SK-N-SH treated with all-trans-retinoic acid at 6 μM for 48 hours (cell line): Measurements from ENCODE around the gene USP54.

Experiments
- ATAC-seq: fragments of 200-7000 bp; cut with Tn5 transposase; 3 replicates; pipeline ENCODE4 v1.9.1; 2020; ENCODE audit warnings: mild to moderate bottlenecking, moderate library complexity
- ARNTL ChIP-seq: fragments of 450-650 bp; formaldehyde crosslinking; IDR thresholded peaks from 2 replicates; pipeline ENCODE4 v1.5.0; 2020; ENCODE audit warnings: low read depth, mild to moderate bottlenecking, moderate library complexity, borderline replicate concordance
- BACH2 ChIP-seq: fragments of 250-450 bp; sonication (Bioruptor Pico); IDR thresholded peaks from 2 replicates; pipeline ENCODE4 v1.9.0; 2021; ENCODE audit warnings: mild to moderate bottlenecking, borderline replicate concordance
- CREB5 ChIP-seq: fragments of 250-450 bp; sonication (Bioruptor Pico); IDR thresholded peaks from 2 replicates; pipeline ENCODE4 v1.5.1; 2020; ENCODE audit warnings: low read depth, mild to moderate bottlenecking, moderate library complexity
- CSDC2 ChIP-seq: fragments of 250-450 bp; sonication (Bioruptor Pico); IDR thresholded peaks from 2 replicates; pipeline ENCODE4 v1.5.0; 2020; ENCODE audit warnings: mild to moderate bottlenecking, moderate library complexity
- GLIS3 ChIP-seq: fragments of 250-450 bp; sonication (Bioruptor Pico); IDR thresholded peaks from 2 replicates; pipeline ENCODE4 v1.5.0; 2020; ENCODE audit warnings: mild to moderate bottlenecking, moderate library complexity
- ISL1 ChIP-seq: fragments of 250-450 bp; sonication (Bioruptor Pico); IDR thresholded peaks from 2 replicates; pipeline ENCODE4 v2.1.2; 2022; ENCODE audit warnings: mild to moderate bottlenecking, moderate library complexity
- OSR1 ChIP-seq: fragments of 250-450 bp; sonication (Bioruptor Pico); IDR thresholded peaks from 2 replicates; pipeline ENCODE4 v1.8.0; 2022; ENCODE audit warnings: moderate library complexity, mild to moderate bottlenecking, inconsistent platforms
- PATZ1 ChIP-seq: fragments of 250-450 bp; sonication (Bioruptor Pico); IDR thresholded peaks from 2 replicates; pipeline ENCODE4 v1.8.0; 2020; ENCODE audit warnings: mild to moderate bottlenecking, moderate library complexity, borderline replicate concordance
- POU6F1 ChIP-seq: fragments of 250-450 bp; sonication (Bioruptor Pico); IDR thresholded peaks from 2 replicates; pipeline ENCODE4 v1.8.0; 2021; ENCODE audit warnings: low read depth, mild to moderate bottlenecking, moderate library complexity, borderline replicate concordance
- PPARA ChIP-seq: fragments of 250-450 bp; sonication (Bioruptor Pico); IDR thresholded peaks from 2 replicates; pipeline ENCODE4 v1.5.0; 2020; ENCODE audit warnings: mild to moderate bottlenecking, borderline replicate concordance
- RARB ChIP-seq: fragments of 250-450 bp; sonication (Bioruptor Pico); IDR thresholded peaks from 2 replicates; pipeline ENCODE4 v1.8.0; 2021; ENCODE audit warnings: mild to moderate bottlenecking, moderate library complexity
- SNAI2 ChIP-seq: fragments of 250-450 bp; sonication (Bioruptor Pico); IDR thresholded peaks from 2 replicates; pipeline ENCODE4 v1.5.0; 2020; ENCODE audit warnings: mild to moderate bottlenecking, moderate library complexity
- TCF4 ChIP-seq: fragments of 250-450 bp; sonication (Bioruptor Pico); IDR thresholded peaks from 2 replicates; pipeline ENCODE4 v1.8.0; 2021; ENCODE audit warnings: mild to moderate bottlenecking, moderate library complexity, borderline replicate concordance
- TOX ChIP-seq: fragments of 250-450 bp; sonication (Bioruptor Pico); IDR thresholded peaks from 2 replicates; pipeline ENCODE4 v1.8.0; 2021; ENCODE audit warnings: mild to moderate bottlenecking, moderate library complexity, borderline replicate concordance
- ZC3H10 ChIP-seq: fragments of 250-450 bp; sonication (Bioruptor Pico); IDR thresholded peaks from 2 replicates; pipeline ENCODE4 v1.5.1; 2021; ENCODE audit warnings: mild to moderate bottlenecking, moderate library complexity
- ZFP30 ChIP-seq: fragments of 450-650 bp; formaldehyde crosslinking; IDR thresholded peaks from 2 replicates; pipeline ENCODE4 v1.5.0; 2022; ENCODE audit warnings: mild to moderate bottlenecking, moderate library complexity
- ZNF565 ChIP-seq: fragments of 450-650 bp; formaldehyde crosslinking; conservative IDR thresholded peaks from 2 replicates; pipeline ENCODE4 v1.5.0; 2020; ENCODE audit warnings: low read depth, mild to moderate bottlenecking, moderate library complexity
- ZNF70 ChIP-seq: fragments of 450-650 bp; formaldehyde crosslinking; IDR thresholded peaks from 2 replicates; pipeline ENCODE4 v1.5.0; 2020; ENCODE audit warnings: mild to moderate bottlenecking, moderate library complexity

Gene USP54

DNA sequence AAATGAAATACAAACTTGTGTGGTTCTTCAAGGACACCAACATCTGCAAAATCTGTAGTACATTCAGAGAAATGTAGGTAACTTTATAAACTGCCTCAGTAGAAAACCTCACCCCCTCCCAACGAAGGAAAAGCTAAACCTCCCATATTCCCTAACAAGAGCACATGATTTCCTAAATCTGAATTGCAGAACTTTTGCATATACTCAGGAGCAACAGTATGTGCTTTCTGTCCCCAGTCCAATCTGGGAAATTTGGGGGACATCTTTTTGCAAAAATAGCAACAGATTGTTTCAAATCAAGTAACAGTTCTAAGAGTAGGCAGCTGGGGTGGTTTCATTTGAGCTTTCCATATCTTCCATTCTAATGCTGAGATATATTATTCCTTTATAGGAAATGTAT lies 142.0 kb downstream of the USP54 start:
- no peak for ATAC-seq
- TF ChIP-seq ISL1: no peak
- no peak for TF ChIP-seq CREB5 (CRISPR knock-in tag)
- no peak for TF ChIP-seq GLIS3 (CRISPR knock-in tag)
- TF ChIP-seq PATZ1 (CRISPR knock-in tag): no peak
- TF ChIP-seq ARNTL: no peak
- TF ChIP-seq RARB (CRISPR knock-in tag): no peak
- no peak for TF ChIP-seq CSDC2 (CRISPR knock-in tag)

DNA sequence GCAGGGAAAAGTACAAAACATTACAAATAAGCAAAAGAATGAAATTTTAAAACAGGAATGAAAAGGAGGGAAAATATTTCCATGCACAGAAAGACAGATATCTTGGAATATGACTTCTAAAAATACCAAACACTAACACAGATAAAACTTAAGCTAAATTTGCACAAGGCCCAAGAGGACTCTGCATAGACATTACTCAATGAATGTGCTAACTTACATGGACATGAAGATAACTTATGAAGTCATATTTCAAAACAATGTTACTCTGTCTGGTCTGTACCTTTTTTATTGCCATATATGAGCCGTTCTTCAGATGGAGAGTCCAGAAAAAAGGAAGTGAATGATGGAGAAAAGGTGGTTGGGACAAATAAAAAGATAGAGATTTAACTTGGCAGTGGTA lies 142.8 kb downstream of the USP54 start:
- no peak for ATAC-seq
- TF ChIP-seq TCF4: no peak
- TF ChIP-seq ZNF565 (CRISPR knock-in tag): no peak
- no peak for TF ChIP-seq SNAI2 (CRISPR knock-in tag)
- no peak for TF ChIP-seq ZC3H10 (CRISPR knock-in tag)
- TF ChIP-seq GLIS3 (CRISPR knock-in tag): no peak
- no peak for TF ChIP-seq ARNTL
- no peak for TF ChIP-seq TOX (CRISPR knock-in tag)
- TF ChIP-seq PPARA (CRISPR knock-in tag): no peak
- TF ChIP-seq ZNF70 (CRISPR knock-in tag): no peak
- no peak for TF ChIP-seq ZFP30 (CRISPR knock-in tag)
- TF ChIP-seq POU6F1 (CRISPR knock-in tag): no peak
- TF ChIP-seq CSDC2 (CRISPR knock-in tag): no peak
- TF ChIP-seq OSR1 (CRISPR knock-in tag): no peak
- no peak for TF ChIP-seq BACH2
